ENCODE data around the gene FILIP1.
"Not testable (repeated sequence)": the region's sequence is repeated elsewhere in the genome, so short reads cannot be mapped to it uniquely, and the experiment has no call there.

The FILIP1 gene

DNA sequence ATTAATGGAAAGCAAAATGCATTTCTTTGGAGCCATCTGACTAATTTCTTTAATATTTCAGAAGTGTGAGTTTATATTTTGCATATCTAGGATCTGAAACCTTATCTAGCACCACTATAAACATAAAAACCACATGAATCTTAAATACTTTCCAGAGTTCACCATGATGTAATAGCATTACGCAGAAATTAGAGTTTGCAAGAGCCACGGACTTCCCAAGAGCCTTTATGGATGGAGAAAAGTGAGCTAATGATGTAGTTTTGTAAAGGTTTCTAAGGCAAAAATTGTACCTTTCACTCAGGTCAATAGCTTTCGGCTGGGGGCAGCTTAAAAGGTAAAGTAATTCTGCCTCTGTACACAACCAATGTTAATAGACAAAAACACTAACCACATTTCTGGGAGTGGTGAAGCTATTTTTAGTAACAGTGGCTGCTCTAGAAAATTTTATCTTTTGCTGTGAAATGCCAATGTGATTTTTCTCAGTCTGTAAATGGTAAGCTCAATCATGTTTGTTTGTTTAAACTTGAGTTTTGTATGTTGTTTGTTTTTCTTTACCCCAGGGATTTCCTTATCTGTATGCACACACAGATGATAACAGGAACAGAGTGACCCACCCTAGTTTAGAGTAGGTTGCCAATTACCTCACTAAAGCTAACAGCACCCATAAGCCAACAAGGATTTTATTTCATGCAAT, 80.5 kb downstream of the FILIP1 start:
- no peak overlapping the region for H3K27ac ChIP-seq (ENCODE audit: low read depth, low read length)
- H3K27me3 ChIP-seq (ENCODE audit: control insufficient read depth in 1 of 2, insufficient read depth in 2 of 2, low read length in 2 of 2): no peaks in the 10 kb centered on the region
- no peak overlapping the region for H3K9ac ChIP-seq (ENCODE audit: low read depth in 1 of 2, low read length in 2 of 2)
- H3K4me1 ChIP-seq (ENCODE audit: control insufficient read depth in 1 of 2, insufficient read depth in 2 of 2, low read length in 2 of 2): no peaks in the 10 kb centered on the region
- H3K36me3 ChIP-seq (ENCODE audit: control insufficient read depth in 1 of 2, insufficient read depth in 2 of 2, low read length in 2 of 2): no peaks in the 10 kb centered on the region
- H3K4me3 ChIP-seq (ENCODE audit: low read depth in 1 of 2, low read length in 2 of 2): no peak overlapping the region
- H3K9me3 ChIP-seq (ENCODE audit: control insufficient read depth in 1 of 2, low read length in 2 of 2): no peaks in the 10 kb centered on the region

DNA sequence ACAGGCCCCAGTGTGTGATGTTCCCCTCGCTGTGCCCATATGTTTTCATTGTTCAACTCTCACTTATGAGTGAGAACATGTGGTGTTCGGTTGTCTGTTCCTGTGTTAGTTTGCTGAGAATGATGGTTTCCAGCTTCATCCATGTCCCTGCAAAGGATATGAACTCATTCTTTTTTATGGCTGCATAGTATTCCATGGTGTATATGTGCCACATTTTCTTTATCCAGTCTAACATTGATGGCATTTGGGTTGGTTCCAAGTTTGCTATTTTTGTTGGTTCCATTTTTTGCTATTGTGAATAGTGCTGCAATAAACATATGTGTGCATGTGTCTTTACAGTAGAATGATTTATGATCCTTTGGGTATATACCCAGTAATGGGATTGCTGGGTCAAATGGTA, 83.0 kb downstream of the FILIP1 start:
- not testable (repeated sequence) for H3K27ac ChIP-seq (ENCODE audit: low read depth, low read length); H3K4me3 ChIP-seq (ENCODE audit: low read depth in 1 of 2, low read length in 2 of 2); H3K27me3 ChIP-seq (ENCODE audit: control insufficient read depth in 1 of 2, insufficient read depth in 2 of 2, low read length in 2 of 2); H3K4me1 ChIP-seq (ENCODE audit: control insufficient read depth in 1 of 2, insufficient read depth in 2 of 2, low read length in 2 of 2); H3K36me3 ChIP-seq (ENCODE audit: control insufficient read depth in 1 of 2, insufficient read depth in 2 of 2, low read length in 2 of 2); H3K9me3 ChIP-seq (ENCODE audit: control insufficient read depth in 1 of 2, low read length in 2 of 2); H3K9ac ChIP-seq (ENCODE audit: low read depth in 1 of 2, low read length in 2 of 2)

DNA sequence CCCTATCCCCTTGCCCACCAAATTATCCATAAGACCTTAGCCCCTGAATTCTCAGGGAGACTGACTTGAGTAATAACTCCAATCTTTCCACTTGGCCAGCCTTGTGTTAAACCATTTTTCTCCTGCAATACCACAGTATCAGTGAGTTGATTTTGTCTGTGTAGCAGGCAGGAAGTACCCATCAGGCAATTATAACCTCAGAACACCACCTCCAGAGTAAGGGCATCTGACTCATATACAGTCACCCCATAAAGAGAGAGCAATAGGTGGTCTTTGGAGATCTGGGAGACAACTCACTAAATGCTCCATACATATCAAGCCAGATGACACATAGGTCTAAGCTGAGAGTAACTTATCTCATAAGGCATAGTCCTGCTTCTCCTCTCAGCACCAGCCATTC, 83.7 kb downstream of the FILIP1 start:
- Histone ChIP-seq H3K9ac (ENCODE audit: low read depth in 1 of 2, low read length in 2 of 2) (no peak overlapping the region), H3K27ac (ENCODE audit: low read depth, low read length) (no peak overlapping the region), H3K27me3 (ENCODE audit: control insufficient read depth in 1 of 2, insufficient read depth in 2 of 2, low read length in 2 of 2) (no peaks in the 10 kb centered on the region), H3K9me3 (ENCODE audit: control insufficient read depth in 1 of 2, low read length in 2 of 2) (no peaks in the 10 kb centered on the region), H3K4me1 (ENCODE audit: control insufficient read depth in 1 of 2, insufficient read depth in 2 of 2, low read length in 2 of 2) (no peaks in the 10 kb centered on the region), H3K4me3 (ENCODE audit: low read depth in 1 of 2, low read length in 2 of 2) (no peak overlapping the region), H3K36me3 (ENCODE audit: control insufficient read depth in 1 of 2, insufficient read depth in 2 of 2, low read length in 2 of 2) (no peaks in the 10 kb centered on the region)

GRCh38 chr6:75409286-75409685, 84.3 kb downstream of the FILIP1 start:
- H3K27ac ChIP-seq (ENCODE audit: low read depth, low read length): no peak overlapping the region
- no peaks in the 10 kb centered on the region for H3K36me3 ChIP-seq (ENCODE audit: control insufficient read depth in 1 of 2, insufficient read depth in 2 of 2, low read length in 2 of 2)
- no peak overlapping the region for H3K9ac ChIP-seq (ENCODE audit: low read depth in 1 of 2, low read length in 2 of 2)
- H3K9me3 ChIP-seq (ENCODE audit: control insufficient read depth in 1 of 2, low read length in 2 of 2): no peaks in the 10 kb centered on the region
- no peaks in the 10 kb centered on the region for H3K4me1 ChIP-seq (ENCODE audit: control insufficient read depth in 1 of 2, insufficient read depth in 2 of 2, low read length in 2 of 2)
- H3K4me3 ChIP-seq (ENCODE audit: low read depth in 1 of 2, low read length in 2 of 2): no peak overlapping the region
- no peaks in the 10 kb centered on the region for H3K27me3 ChIP-seq (ENCODE audit: control insufficient read depth in 1 of 2, insufficient read depth in 2 of 2, low read length in 2 of 2)

GRCh38 chr6:75403563-75404080, 90.0 kb downstream of the FILIP1 start:
- H3K9me3 ChIP-seq (ENCODE audit: control insufficient read depth in 1 of 2, low read length in 2 of 2): no peaks in the 10 kb centered on the region
- H3K4me1 ChIP-seq (ENCODE audit: control insufficient read depth in 1 of 2, insufficient read depth in 2 of 2, low read length in 2 of 2): no peaks in the 10 kb centered on the region
- no peak overlapping the region for H3K27ac ChIP-seq (ENCODE audit: low read depth, low read length)

GRCh38 chr6:75402296-75402695, 91.3 kb downstream of the FILIP1 start:
- no peak overlapping the region for H3K9ac ChIP-seq (ENCODE audit: low read depth in 1 of 2, low read length in 2 of 2)
- no peaks in the 10 kb centered on the region for H3K36me3 ChIP-seq (ENCODE audit: control insufficient read depth in 1 of 2, insufficient read depth in 2 of 2, low read length in 2 of 2)
- H3K9me3 ChIP-seq (ENCODE audit: control insufficient read depth in 1 of 2, low read length in 2 of 2): no peaks in the 10 kb centered on the region
- H3K4me1 ChIP-seq (ENCODE audit: control insufficient read depth in 1 of 2, insufficient read depth in 2 of 2, low read length in 2 of 2): no peaks in the 10 kb centered on the region
- H3K27ac ChIP-seq (ENCODE audit: low read depth, low read length): no peak overlapping the region
- no peaks in the 10 kb centered on the region for H3K27me3 ChIP-seq (ENCODE audit: control insufficient read depth in 1 of 2, insufficient read depth in 2 of 2, low read length in 2 of 2)
- no peak overlapping the region for H3K4me3 ChIP-seq (ENCODE audit: low read depth in 1 of 2, low read length in 2 of 2)

More at GRCh38 chr6:75403563-75404080, 90.0 kb downstream of the FILIP1 start:
- Histone ChIP-seq H3K9ac (ENCODE audit: low read depth in 1 of 2, low read length in 2 of 2) (no peak overlapping the region), H3K36me3 (ENCODE audit: control insufficient read depth in 1 of 2, insufficient read depth in 2 of 2, low read length in 2 of 2) (no peaks in the 10 kb centered on the region), H3K27me3 (ENCODE audit: control insufficient read depth in 1 of 2, insufficient read depth in 2 of 2, low read length in 2 of 2) (no peaks in the 10 kb centered on the region), H3K4me3 (ENCODE audit: low read depth in 1 of 2, low read length in 2 of 2) (no peak overlapping the region)

DNA sequence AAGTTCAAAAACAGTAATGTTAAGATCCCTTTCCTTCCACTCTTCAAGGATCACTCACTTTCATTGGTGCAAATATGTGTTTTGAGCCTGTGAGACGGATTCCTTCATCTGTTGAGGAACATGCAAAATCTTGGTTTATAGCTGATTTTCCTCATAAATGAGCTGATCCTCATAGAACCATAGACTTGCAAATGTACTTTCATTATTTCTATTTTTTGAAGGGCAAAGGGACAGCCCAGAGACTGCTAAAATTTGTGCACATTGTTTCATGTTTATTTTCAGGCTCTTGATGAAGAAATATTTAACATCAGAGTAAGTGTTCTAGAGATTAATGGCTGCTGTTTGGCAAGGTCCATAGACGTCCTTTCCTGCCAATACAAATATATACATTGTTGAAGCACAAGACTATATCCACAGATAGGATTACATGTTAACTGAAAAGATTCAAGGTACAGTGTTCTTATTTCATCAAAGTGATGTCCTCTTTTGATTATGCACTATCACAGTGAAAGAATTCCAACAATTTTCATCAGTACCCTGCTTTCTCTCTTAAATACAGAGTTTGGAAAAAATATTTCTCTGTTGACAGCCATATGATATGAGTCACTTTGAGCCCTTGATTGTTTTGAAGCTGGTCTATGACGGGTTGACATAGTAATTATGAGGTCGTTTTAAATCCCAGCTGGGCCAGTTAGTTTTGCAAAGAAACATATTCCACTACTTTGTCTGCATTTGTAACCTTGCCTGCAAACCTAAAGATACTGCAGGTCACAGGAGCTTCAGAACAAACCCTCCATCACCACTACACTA, 95.7 kb downstream of the FILIP1 start:
- H3K4me1 ChIP-seq (ENCODE audit: control insufficient read depth in 1 of 2, insufficient read depth in 2 of 2, low read length in 2 of 2): no peaks in the 10 kb centered on the region
- no peaks in the 10 kb centered on the region for H3K27me3 ChIP-seq (ENCODE audit: control insufficient read depth in 1 of 2, insufficient read depth in 2 of 2, low read length in 2 of 2)
- no peaks in the 10 kb centered on the region for H3K36me3 ChIP-seq (ENCODE audit: control insufficient read depth in 1 of 2, insufficient read depth in 2 of 2, low read length in 2 of 2)
- H3K9me3 ChIP-seq (ENCODE audit: control insufficient read depth in 1 of 2, low read length in 2 of 2): no peaks in the 10 kb centered on the region
- H3K27ac ChIP-seq (ENCODE audit: low read depth, low read length): no peak overlapping the region
- H3K4me3 ChIP-seq (ENCODE audit: low read depth in 1 of 2, low read length in 2 of 2): no peak overlapping the region
- H3K9ac ChIP-seq (ENCODE audit: low read depth in 1 of 2, low read length in 2 of 2): no peak overlapping the region

DNA sequence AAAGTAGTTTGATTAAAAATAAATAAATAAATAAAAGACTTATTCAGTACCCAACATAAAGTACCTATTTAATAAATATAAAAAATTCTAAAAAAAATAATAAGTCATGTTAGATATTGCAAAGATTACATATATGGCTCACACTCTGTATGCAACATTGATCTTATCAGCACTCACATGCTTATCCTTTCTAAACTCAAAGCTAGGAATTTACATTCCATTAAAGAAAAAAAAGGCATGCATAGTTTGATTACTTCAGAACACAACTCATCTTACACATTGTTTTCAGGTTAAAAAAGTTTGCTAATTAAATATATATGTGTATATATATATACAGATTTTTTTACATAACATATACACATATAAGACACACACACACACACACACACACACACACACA, 96.4 kb downstream of the FILIP1 start:
- no peaks in the 10 kb centered on the region for H3K36me3 ChIP-seq (ENCODE audit: control insufficient read depth in 1 of 2, insufficient read depth in 2 of 2, low read length in 2 of 2)
- no peak overlapping the region for H3K4me3 ChIP-seq (ENCODE audit: low read depth in 1 of 2, low read length in 2 of 2)
- H3K27me3 ChIP-seq (ENCODE audit: control insufficient read depth in 1 of 2, insufficient read depth in 2 of 2, low read length in 2 of 2): no peaks in the 10 kb centered on the region
- H3K27ac ChIP-seq (ENCODE audit: low read depth, low read length): no peak overlapping the region
- H3K9me3 ChIP-seq (ENCODE audit: control insufficient read depth in 1 of 2, low read length in 2 of 2): no peaks in the 10 kb centered on the region
- no peak overlapping the region for H3K9ac ChIP-seq (ENCODE audit: low read depth in 1 of 2, low read length in 2 of 2)
- no peaks in the 10 kb centered on the region for H3K4me1 ChIP-seq (ENCODE audit: control insufficient read depth in 1 of 2, insufficient read depth in 2 of 2, low read length in 2 of 2)

DNA sequence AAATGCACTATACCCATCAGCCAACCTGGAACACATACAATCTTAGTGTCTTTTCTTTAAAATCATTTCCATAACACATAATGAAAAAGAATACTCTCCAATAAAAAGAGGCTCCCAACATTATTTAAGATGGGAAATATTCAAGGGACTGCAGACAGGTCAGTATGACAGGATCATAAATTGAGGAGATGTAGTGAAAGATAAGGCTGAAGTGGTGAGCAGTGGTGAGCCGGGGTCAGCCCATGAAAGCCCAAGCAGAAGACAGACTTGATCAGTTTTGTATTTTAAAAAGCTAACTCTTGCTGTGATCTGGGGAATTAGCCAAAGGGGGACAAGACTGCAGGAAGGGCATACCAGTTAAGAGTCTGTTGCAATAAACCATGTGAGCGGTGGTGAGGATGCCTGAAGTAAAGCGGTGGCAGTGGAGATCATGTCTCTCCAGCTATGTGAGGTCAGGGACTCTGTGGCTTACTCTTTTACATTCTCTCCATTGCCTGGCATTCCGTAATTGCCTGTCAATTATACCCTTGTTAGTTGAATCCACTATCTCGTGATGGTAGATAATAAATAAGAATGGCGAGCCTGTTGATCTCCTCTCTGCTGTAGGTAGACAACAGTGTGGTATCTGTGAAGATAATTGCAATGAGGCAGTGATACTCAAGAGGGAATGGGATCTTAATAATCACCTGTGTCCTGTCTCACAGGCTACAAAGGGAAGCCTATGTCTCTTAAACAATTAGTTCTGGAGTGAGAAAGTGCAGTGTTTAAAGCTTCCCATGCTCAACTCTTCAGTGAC, 97.4 kb downstream of the FILIP1 start:
- no peaks in the 10 kb centered on the region for H3K4me1 ChIP-seq (ENCODE audit: control insufficient read depth in 1 of 2, insufficient read depth in 2 of 2, low read length in 2 of 2)
- H3K36me3 ChIP-seq (ENCODE audit: control insufficient read depth in 1 of 2, insufficient read depth in 2 of 2, low read length in 2 of 2): no peaks in the 10 kb centered on the region
- no peaks in the 10 kb centered on the region for H3K9me3 ChIP-seq (ENCODE audit: control insufficient read depth in 1 of 2, low read length in 2 of 2)
- no peaks in the 10 kb centered on the region for H3K27me3 ChIP-seq (ENCODE audit: control insufficient read depth in 1 of 2, insufficient read depth in 2 of 2, low read length in 2 of 2)
- no peak overlapping the region for H3K27ac ChIP-seq (ENCODE audit: low read depth, low read length)
- no peak overlapping the region for H3K9ac ChIP-seq (ENCODE audit: low read depth in 1 of 2, low read length in 2 of 2)
- H3K4me3 ChIP-seq (ENCODE audit: low read depth in 1 of 2, low read length in 2 of 2): no peak overlapping the region

DNA sequence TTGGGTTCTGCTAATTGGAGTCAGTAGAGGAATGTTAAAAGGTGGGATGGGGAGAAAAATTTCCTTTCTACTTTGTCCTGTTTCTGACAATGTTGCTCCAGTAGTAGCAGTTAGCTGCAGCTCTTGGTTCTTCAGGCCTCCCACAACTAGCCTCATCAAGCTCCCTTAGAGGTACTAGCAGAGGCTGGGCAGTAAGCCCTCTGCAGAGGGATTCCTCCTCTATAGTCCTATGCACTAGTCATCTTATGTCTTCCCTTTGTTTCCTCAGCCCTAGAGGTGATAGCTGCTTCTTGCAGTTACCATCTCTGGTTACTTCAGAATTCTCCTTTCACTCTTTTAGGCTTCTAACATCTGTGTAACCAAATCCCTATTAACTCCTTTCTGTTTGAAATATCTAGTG, 99.8 kb downstream of the FILIP1 start:
- H3K9me3 ChIP-seq (ENCODE audit: control insufficient read depth in 1 of 2, low read length in 2 of 2): no peaks in the 10 kb centered on the region
- no peak overlapping the region for H3K4me3 ChIP-seq (ENCODE audit: low read depth in 1 of 2, low read length in 2 of 2)
- no peaks in the 10 kb centered on the region for H3K27me3 ChIP-seq (ENCODE audit: control insufficient read depth in 1 of 2, insufficient read depth in 2 of 2, low read length in 2 of 2)
- no peaks in the 10 kb centered on the region for H3K36me3 ChIP-seq (ENCODE audit: control insufficient read depth in 1 of 2, insufficient read depth in 2 of 2, low read length in 2 of 2)
- H3K4me1 ChIP-seq (ENCODE audit: control insufficient read depth in 1 of 2, insufficient read depth in 2 of 2, low read length in 2 of 2): no peaks in the 10 kb centered on the region
- H3K9ac ChIP-seq (ENCODE audit: low read depth in 1 of 2, low read length in 2 of 2): no peak overlapping the region
- no peak overlapping the region for H3K27ac ChIP-seq (ENCODE audit: low read depth, low read length)
